ENCODE measurements around the gene ZSCAN26. TPM values are rescaled to one million over a fixed set of nuclear protein-coding genes. Genes with fewer than 3 reads are reported as not detected.

Gene ZSCAN26
- total RNA-seq, 1 experiment from 2014 or later, result 10.8 TPM

- POLR2A ChIA-PET (ENCODE audit: unreplicated experiment), result interaction anchor here (0.7 to 1.2 kb wide), 3 partner anchors 10 to 66 kb away, joined by 3 to 5 read pairs (median 3); partner anchors contain the start of gene ZKSCAN4
- Histone ChIP-seq H3K4me1 (ENCODE audit: insufficient read depth, low read length) (peaks cover 28% of the 10 kb centered on the region), H3K36me3 (ENCODE audit: low read depth, low read length) (peaks cover 9% of the 10 kb centered on the region; the same call in 1 of the 2 replicates), H2AFZ (ENCODE audit: low read length) (no peak overlapping the region), H3K9me3 (ENCODE audit: low read length) (no peaks in the 10 kb centered on the region), H3F3A (ENCODE audit: low read length, unreplicated experiment) (peaks cover 5% of the 10 kb centered on the region), H4K20me1 (ENCODE audit: low read length) (no peaks in the 10 kb centered on the region), H3K4me2 (ENCODE audit: low read length) (no peak overlapping the region), H3K9ac (ENCODE audit: low read length) (no peak overlapping the region), H3K9me2 (replicated peaks; ENCODE audit: low read length) (no peaks in the 10 kb centered on the region), H3K27ac (ENCODE audit: low read length) (peak overlapping the region; percentile 58), H3K4me3 (ENCODE audit: low read length) (no peak overlapping the region), H3K27me3 (ENCODE audit: low read length) (no peaks in the 10 kb centered on the region), H3K79me2 (ENCODE audit: low read length) (peaks cover 25% of the 10 kb centered on the region)
- ATAC-seq (peak; percentile 56), DNase-seq (peak; percentile 92)
- TF ChIP-seq EZH2phosphoT487 (IDR thresholded peaks at IDR 0.05; ENCODE audit: borderline replicate concordance, low read length) (no peak), EZH2 (IDR thresholded peaks at IDR 0.05; ENCODE audit: low read length, unreplicated experiment) (no peak), CTCF (conservative IDR thresholded peaks at IDR 0.05; ENCODE audit: low read depth, low read length) (no peak)
- no TSS peak for BruUV-seq (replicated peaks)
- CTCF ChIA-PET, result interaction anchor here (0.5 to 1.0 kb wide), 3 partner anchors 10 to 190 kb away, joined by 3 to 7 read pairs (median 5); no protein-coding TSS in a partner anchor
- intact Hi-C loops (cut with micrococcal nuclease), result loop anchor here (1.0 to 5.0 kb wide), 3 partner anchors 68 to 137 kb away; partner anchors contain the start of gene ZSCAN31
Observed at GRCh38 chr6:28269492-28269891, 2.5 kb downstream of the ZSCAN26 start.

DNA sequence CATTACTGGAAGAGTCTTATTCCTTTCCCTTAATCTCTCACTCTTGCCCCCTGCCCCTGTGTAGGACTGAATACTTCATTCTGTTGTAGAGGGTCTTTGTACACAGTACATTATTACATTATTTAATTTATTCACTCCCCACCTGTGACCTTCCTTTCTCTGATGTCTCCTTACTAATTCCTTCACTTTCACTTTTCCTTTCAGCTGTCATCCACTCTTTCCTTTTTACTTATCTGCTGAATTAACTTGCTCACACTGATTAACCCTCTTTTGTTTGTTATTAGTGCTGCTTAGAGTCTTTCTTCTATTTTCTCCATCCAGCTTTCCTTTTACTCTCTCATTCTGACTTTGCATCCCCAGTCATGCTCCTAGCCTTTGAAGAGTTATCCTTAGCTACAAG, 7.9 kb downstream of the ZSCAN26 start:
- TF ChIP-seq EZH2phosphoT487 (IDR thresholded peaks at IDR 0.05; ENCODE audit: borderline replicate concordance, low read length) (no peak), EZH2 (IDR thresholded peaks at IDR 0.05; ENCODE audit: low read length, unreplicated experiment) (no peak), CTCF (conservative IDR thresholded peaks at IDR 0.05; ENCODE audit: low read depth, low read length) (no peak)
- no peak overlapping the region for H3K9ac ChIP-seq (ENCODE audit: low read length)
- CTCF ChIA-PET, result no interaction called here
- no peaks in the 10 kb centered on the region for H4K20me1 ChIP-seq (ENCODE audit: low read length)
- H3K79me2 ChIP-seq (ENCODE audit: low read length), result peaks cover 8% of the 10 kb centered on the region
- H3K4me2 ChIP-seq (ENCODE audit: low read length), result no peak overlapping the region
- H2AFZ ChIP-seq (ENCODE audit: low read length), result no peak overlapping the region
- peaks cover 9% of the 10 kb centered on the region; the same call in 1 of the 2 replicates for H3K36me3 ChIP-seq (ENCODE audit: low read depth, low read length)
- DNase-seq, result no peak
- H3K27me3 ChIP-seq (ENCODE audit: low read length), result no peaks in the 10 kb centered on the region
- BruUV-seq (replicated peaks), result no TSS peak
- no peaks in the 10 kb centered on the region for H3K9me2 ChIP-seq (replicated peaks; ENCODE audit: low read length)
- peaks cover 4% of the 10 kb centered on the region for H3K4me1 ChIP-seq (ENCODE audit: insufficient read depth, low read length)
- no peak overlapping the region for H3K27ac ChIP-seq (ENCODE audit: low read length)
- no peak overlapping the region for H3K4me3 ChIP-seq (ENCODE audit: low read length)
- intact Hi-C loops (cut with micrococcal nuclease), result no loop called here
- ATAC-seq, result no peak
- no peaks in the 10 kb centered on the region for H3K9me3 ChIP-seq (ENCODE audit: low read length)
- POLR2A ChIA-PET (ENCODE audit: unreplicated experiment), result no interaction called here
- no peaks in the 10 kb centered on the region for H3F3A ChIP-seq (ENCODE audit: low read length, unreplicated experiment)

DNA sequence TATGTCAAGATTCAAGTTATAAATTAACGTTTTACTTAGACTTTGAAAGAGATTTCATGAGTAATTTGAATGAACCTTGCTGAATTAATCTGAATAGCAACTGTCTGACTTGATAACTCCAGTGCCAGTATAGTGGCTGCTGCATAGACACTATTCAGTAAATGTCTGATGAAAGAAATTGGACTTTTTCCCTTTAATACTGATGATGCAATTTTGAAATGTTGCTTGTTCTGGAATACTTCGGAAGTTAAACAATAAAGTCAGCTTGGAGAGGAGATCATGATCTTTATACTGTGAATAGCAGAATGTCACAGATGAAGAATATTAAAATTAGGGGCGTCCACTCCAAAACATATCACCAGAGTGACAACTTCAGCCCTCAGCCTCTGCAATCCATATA, 10.8 kb downstream of the ZSCAN26 start:
- Histone ChIP-seq H3K27me3 (ENCODE audit: low read length) (no peaks in the 10 kb centered on the region), H3K4me1 (ENCODE audit: insufficient read depth, low read length) (peaks cover 16% of the 10 kb centered on the region), H3K36me3 (ENCODE audit: low read depth, low read length) (peaks cover 4% of the 10 kb centered on the region; the same call in 1 of the 2 replicates), H3K4me2 (ENCODE audit: low read length) (no peak overlapping the region), H3K4me3 (ENCODE audit: low read length) (no peak overlapping the region), H3F3A (ENCODE audit: low read length, unreplicated experiment) (no peaks in the 10 kb centered on the region), H3K9me2 (replicated peaks; ENCODE audit: low read length) (no peaks in the 10 kb centered on the region), H3K79me2 (ENCODE audit: low read length) (peaks cover 12% of the 10 kb centered on the region), H3K9ac (ENCODE audit: low read length) (no peak overlapping the region), H3K27ac (ENCODE audit: low read length) (no peak overlapping the region), H3K9me3 (ENCODE audit: low read length) (no peaks in the 10 kb centered on the region), H2AFZ (ENCODE audit: low read length) (no peak overlapping the region), H4K20me1 (ENCODE audit: low read length) (no peaks in the 10 kb centered on the region)
- CTCF ChIA-PET, result no interaction called here
- intact Hi-C loops (cut with micrococcal nuclease), result no loop called here
- DNase-seq (no peak), ATAC-seq (no peak)
- BruUV-seq (replicated peaks), result no TSS peak
- POLR2A ChIA-PET (ENCODE audit: unreplicated experiment), result no interaction called here
- TF ChIP-seq EZH2phosphoT487 (IDR thresholded peaks at IDR 0.05; ENCODE audit: borderline replicate concordance, low read length), result no peak
- no peak for TF ChIP-seq CTCF (conservative IDR thresholded peaks at IDR 0.05; ENCODE audit: low read depth, low read length)
- no peak for TF ChIP-seq EZH2 (IDR thresholded peaks at IDR 0.05; ENCODE audit: low read length, unreplicated experiment)
